Epithelial cell of prostate (primary cell): ENCODE measurements around the gene HHIPL1.
"Not testable (repeated sequence)": the region's sequence is repeated elsewhere in the genome, so short reads cannot be mapped to it uniquely, and the experiment has no call there.

Source experiments
- DNase-seq: peaks from one replicate; pipeline ENCODE4 v3.0.0-alpha.2; 2011; ENCODE audit warnings: low read depth, low spot score
- H3K27ac ChIP-seq: fragments of 450-650 bp; 2 replicates; pipeline ENCODE4 v1.5.1; 2017; ENCODE audit warnings: mild to moderate bottlenecking

The HHIPL1 gene

DNA sequence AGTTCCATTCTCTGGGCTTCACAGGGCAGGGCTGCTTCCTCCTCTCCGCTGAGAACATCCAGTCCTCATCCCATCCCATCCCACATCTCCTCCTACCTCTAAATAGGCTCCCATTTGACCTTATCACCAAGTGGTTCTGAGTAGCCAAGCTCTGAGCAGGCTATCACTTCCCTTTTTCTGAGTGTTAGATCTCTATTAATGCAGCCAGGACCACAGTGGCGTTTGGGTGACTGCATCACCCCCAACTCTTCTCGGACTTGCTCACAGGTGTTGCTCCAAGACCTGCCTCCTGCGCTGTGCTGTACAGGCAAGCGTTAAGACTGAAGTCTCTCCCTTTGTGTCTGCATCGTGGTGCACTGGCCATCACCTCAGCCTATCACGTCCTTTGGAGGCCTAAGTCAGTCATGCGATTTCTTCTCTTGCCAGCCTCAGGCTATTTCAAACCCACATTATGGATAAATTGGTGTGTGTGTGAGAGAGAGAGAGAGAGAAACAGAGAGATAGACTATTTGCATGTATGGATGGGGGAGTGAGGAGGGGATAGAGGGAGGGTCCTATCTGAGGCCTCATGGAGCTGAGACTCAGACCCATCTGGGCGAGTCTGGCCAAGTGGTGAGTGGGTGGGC is 12.4 kb upstream of the HHIPL1 start:
- no peak overlapping the region for H3K27ac ChIP-seq
- DNase-seq: no peak

DNA sequence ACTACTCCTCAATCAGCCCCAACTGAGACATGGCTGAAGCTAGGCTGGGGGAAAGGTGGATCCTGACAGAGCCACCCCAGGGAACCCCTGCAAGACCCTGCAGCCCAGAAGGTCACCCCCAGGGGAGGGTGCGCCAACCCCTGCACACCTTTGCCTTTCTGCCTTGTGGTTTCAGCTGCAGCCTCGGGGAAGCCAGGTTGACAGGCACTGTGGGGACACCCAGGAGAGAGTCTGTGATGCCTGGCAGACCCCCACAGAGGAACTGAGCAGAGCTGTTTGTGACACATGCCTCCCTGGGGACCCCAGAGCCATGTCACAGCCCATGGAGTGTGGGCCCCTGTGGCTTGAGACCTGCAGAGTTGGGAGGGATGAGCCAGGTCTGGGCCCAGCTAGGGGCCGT is 11.8 kb upstream of the HHIPL1 start:
- no peak for DNase-seq
- H3K27ac ChIP-seq: no peak overlapping the region

DNA sequence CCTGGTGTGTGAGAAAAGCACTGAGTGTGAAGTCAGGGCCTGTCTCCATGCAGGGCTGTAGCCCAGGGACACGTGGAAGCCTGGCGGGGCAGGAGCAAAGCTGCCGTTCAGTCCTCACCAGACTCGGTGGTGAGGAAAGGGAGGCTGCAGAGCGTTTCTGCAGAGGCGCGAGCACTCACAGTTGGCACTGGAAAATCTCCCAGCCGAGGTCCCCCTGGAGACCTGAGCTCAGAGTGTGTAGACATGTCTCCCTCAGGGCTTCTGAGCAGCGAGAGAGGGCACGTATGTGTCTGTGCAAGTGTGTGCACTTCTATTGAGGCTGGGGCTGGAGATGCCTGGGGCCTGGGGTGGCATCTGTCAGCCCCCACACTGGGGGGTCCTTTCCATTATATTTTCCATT is 11.0 kb upstream of the HHIPL1 start:
- DNase-seq: no peak
- H3K27ac ChIP-seq: no peak overlapping the region

DNA sequence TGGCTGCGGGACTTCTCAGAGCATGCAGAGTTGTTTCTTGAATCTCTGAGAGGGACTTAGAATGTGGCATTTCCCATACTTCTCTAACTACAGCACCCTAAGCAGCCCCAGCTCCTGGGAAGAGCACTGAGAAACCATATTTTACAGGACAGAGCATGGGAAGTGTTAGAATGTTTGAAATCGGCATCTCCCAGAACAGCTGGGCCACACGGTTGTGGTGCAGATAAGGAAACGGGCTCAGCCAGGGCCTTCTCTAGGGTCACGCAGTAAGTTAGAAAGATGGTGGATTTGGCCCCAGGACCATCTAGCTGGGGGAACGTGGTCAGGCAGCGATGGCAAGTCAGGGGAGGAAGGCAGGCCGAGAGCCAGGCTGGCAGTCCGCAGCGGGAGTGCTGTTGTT is 10.5 kb upstream of the HHIPL1 start:
- no peak overlapping the region for H3K27ac ChIP-seq
- no peak for DNase-seq

DNA sequence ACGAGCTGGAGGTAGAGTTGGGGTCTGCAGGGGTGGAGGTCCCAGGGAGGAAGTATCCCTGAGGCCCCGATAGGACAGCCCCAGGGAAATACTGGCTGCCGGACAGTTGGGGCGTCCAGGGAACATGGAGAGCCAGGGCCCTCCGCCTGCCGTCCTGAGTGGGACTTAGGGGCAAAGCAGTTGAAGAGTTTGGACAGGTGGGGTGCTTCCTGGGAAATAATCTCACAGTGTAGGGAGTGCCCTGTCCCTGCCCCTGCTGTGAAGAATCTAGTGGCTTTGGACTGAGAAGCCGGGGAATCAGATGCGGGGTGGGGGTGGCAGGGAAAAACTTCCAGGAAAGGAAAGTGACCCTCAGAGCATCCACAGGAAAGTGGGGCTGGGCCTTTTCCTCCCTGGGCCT is 9.8 kb upstream of the HHIPL1 start:
- no peak overlapping the region for H3K27ac ChIP-seq
- no peak for DNase-seq

DNA sequence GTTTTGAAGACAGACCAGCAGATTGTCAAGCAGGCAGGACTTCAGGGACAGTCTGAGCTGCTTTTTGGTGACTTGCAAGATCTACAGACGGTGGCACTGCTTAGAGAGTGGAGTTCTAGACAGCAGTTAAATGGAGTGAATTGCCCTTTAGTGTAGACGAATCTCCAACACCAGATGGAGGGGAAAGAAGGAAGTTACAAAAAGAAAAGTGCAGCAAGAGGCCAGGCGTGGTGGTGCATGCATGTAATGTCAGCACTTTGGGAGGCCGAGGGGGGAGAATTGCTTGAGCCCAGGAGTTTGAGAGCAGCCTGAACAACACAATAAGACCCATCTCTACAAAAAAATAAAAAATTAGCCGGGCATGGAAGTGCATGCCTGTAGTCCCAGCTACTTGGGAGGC is 8.4 kb upstream of the HHIPL1 start:
- DNase-seq: no peak
- no peak overlapping the region for H3K27ac ChIP-seq

DNA sequence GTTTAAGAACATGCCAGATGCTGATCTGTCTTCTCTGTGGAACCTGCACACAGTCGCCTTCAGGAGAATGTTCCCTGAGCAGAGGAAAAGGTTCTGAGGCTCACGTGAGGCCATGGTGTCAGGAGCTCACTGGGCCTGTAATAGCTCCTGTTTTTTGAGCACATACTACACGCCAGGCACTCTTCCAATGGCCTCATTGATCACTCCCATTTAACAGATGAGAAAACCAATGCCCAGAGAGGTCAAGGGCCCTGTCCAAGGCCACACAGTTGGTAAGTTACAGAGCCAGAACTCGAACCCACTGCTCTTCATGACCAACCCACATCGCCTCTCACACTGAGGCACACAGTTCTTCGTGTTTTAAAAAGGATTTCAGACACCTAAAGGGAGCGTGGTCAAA is 7.3 kb upstream of the HHIPL1 start:
- DNase-seq: no peak
- no peak overlapping the region for H3K27ac ChIP-seq

DNA sequence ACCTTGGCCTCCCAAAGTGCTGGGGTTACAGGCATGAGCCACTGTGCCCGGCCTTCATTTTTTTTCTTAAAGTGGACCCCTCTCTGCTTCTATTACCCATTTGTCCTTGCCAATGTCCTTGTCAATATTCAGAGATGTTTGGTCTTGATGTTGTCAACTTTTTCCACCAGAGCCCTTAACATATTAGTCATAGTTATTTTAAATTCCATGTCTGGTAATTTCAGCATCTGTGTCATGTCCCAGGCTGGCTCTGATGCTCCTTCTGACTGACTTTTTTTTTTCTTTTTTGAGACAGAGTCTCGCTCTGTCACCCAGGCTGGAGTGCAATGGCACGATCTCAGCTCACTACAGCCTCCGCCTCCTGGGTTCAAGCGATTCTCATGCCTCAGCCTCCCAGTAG is 2.2 kb upstream of the HHIPL1 start:
- H3K27ac ChIP-seq, DNase-seq: not testable (repeated sequence)

DNA sequence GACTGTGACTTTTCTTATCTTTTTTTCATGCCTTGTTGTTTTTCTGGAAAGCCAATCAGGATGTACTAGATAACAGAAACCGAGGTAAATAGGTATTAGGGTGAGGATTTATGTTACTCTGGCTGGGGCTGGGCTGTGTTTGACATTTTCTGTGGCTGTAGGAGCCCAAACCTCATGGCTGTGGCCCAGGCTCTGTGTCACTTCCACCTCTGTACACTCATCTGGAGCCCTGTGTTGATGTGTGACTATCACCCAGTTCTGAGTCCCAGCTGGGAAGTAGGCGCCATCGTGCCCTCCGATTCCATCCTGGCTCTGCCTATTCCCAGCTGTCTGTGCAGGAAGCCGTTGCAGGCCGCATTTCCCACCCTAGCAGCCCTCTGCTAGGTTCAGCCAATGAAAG is 1.6 kb upstream of the HHIPL1 start:
- H3K27ac ChIP-seq: no peak overlapping the region
- DNase-seq: no peak

DNA sequence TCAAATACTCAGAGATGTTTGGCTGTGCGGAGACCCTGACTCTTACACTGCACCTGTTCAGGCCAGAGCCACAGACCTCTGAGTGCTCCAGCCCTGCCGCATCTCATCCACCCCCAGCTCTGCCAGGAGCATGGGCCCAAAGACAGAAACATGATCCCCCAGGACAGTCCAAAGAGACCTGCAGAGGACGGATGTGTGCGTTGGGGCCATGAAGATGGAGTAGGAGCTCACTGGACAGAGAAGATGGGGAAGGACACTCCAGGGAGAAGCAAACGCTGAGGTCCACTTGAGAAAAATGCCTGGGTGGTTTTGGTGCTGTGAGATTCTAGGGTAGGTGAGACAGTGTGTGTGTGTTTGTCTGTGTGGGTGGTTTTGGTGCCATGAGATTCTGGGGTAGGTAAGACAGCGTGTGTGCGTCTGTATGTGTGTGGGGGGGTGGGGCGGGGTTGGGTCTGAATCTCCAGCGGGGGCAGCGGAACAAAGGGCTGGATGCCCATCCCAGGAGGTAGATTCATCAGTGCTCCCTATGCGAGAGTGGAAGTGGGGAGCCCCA is 818 bp upstream of the HHIPL1 start:
- no peak overlapping the region for H3K27ac ChIP-seq
- no peak for DNase-seq

DNA sequence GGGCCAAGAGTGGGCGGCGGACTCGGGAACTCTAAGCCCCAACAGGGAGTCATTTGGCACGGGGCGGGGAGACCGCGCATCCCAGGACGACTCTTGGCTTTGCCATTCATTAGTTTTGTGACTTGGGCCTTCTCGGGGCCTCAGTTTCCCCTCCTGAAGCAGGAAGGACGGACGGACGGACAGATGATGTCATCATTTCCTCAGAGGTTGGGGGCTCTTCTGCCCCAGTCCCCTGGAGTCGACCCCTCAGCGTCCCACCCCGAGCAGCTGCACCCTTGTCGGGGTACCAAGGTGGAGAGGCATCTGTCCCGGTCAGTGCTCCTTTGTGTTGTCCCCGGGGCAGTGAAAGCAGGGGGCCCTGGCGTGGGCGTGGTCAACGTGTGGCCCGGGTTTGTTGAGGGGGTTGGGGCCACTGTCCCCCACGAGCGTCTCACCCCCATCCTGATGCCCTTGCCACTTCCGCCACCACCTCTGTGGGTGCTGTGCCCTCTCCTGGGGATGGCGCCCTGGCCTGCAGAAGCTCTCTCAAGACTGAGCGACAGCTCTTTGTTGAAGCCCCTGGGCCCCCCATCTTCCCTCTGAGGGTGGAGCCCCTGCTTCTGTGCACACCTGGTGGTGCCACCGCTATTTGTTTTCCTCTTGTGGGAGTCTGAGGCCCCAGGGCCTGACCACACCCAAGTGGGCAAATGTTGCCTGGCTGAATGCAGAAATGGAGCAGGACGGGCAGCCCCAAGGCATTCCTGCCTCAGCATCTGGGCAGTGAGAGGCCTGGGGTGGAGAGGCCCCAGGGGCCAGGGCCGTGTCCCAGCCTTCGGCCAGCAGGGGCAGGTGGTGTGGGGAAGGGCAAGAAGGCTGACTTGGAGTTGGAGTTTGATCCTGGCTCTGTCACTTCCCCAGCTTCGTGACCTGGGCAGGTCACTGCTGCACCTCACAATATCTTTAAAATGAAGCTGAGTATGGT is 896 bp downstream of the HHIPL1 start:
- no peak overlapping the region for H3K27ac ChIP-seq
- DNase-seq: no peak

DNA sequence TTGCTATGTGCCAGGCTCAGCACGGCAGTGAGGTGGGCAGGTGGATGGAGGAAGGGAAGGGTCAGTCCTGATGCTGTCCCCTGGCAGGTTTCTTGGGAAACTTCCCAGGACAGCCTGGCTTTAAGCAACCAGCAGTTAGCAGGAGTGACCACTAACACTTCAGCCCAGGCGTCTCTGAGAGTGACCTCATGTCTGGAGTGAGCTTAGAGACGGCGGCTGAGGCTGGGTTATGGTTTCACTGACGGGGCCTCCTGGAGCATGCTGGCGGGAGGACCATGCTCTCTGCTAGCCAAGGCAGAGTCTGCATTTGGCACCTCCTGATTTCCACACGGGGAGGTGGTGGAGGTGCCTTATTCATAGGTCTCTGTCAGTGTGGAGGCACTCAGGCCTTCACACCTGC is 2.5 kb downstream of the HHIPL1 start:
- no peak for DNase-seq

DNA sequence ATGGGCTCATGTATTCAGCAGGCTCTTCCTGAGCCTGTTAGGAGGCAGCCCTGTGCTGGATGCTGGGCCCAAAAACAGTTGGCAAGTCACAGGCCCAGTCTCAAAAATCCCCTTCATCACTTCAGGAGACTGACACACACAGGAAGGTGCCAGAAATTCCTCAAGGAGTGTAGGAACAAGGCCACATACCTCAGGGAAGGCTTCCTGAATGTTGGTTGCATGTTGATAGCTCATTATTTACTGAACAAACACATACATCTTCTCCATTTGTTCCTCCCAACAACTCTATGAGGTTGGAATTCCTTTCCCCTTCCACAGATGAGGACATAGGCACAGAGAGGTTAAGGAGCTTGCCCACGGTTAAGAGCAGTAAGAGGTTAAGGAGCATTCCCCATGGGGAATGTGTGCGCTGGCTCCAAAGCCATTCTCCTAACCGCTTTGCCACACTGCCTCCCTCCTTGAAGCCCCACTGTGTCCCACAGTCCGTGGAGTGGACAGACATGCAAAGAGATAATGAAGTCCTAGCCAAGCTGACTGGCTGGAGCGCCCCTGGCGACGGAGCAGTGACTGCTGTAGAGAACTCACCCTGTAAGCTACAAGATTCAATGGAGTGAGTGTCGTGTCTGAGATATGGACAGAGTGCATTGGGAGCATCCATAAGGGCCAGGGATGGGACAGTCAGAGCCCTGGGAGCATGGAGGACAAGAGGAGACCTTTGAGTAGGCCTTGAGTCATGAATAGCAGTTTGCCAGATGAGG is 3.3 kb downstream of the HHIPL1 start:
- DNase-seq: no peak
- H3K27ac ChIP-seq: no peak overlapping the region

More for the DNA sequence above, 2.5 kb downstream of the HHIPL1 start:
- no peak overlapping the region for H3K27ac ChIP-seq

DNA sequence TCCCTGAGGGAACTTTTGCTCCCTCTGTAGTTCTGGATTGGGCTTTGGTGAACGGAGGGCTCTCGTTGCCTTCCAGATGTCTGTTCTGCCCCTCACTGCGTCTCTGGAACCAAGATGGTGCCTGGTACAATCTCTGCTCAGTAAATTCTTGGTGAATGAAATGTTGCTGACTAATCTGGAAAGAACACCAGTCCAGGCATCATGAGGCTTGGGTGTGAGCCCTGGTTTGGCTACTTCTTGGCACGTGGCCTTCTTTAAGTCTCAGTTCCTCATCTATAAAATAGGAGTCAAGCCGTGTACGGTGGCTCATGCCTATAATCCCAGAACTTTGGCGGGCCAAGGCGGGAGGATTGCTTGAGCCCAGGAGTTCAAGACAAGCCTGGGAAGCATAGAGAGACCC is 4.3 kb downstream of the HHIPL1 start:
- H3K27ac ChIP-seq: no peak overlapping the region
- DNase-seq: no peak

DNA sequence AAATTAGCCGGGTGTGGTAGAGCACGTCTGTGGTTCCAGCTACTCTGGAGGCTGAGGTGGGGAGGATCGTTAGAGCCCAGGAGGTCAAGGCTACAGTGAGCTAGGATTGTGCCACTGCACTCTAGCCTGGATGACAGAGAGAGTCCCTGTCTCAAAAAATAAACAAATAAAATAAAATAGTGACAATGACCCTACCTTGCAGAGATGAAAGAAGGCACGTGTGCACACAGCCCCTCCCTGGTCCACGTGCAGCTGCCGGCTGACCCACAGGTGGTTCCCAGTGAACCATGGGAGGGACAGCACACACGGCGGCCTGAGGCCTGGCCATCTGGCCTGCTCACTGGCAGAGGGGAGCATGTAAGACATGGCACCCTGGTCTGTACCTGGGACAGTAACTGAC is 4.7 kb downstream of the HHIPL1 start:
- DNase-seq: no peak
- H3K27ac ChIP-seq: no peak overlapping the region

DNA sequence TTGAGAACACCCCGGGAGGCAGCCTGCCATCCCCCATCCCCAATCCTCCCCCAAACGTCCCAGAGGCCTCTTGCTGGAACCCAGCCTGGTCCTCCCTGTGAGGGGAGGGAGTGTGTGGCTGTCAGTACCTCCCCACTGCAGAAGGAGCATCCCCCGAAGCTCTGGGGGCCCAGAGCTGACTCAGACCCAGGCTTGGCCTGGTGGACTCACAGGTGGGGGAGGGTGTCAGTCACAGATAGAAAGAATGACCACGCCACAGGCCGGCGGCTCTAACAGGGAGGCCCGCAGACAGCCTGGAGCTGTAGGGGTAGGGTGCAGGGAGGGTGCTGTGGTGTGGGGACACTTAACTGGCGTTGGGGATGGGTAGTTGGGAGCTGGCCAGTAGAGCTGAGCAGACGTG is 5.3 kb downstream of the HHIPL1 start:
- no peak overlapping the region for H3K27ac ChIP-seq
- no peak for DNase-seq

DNA sequence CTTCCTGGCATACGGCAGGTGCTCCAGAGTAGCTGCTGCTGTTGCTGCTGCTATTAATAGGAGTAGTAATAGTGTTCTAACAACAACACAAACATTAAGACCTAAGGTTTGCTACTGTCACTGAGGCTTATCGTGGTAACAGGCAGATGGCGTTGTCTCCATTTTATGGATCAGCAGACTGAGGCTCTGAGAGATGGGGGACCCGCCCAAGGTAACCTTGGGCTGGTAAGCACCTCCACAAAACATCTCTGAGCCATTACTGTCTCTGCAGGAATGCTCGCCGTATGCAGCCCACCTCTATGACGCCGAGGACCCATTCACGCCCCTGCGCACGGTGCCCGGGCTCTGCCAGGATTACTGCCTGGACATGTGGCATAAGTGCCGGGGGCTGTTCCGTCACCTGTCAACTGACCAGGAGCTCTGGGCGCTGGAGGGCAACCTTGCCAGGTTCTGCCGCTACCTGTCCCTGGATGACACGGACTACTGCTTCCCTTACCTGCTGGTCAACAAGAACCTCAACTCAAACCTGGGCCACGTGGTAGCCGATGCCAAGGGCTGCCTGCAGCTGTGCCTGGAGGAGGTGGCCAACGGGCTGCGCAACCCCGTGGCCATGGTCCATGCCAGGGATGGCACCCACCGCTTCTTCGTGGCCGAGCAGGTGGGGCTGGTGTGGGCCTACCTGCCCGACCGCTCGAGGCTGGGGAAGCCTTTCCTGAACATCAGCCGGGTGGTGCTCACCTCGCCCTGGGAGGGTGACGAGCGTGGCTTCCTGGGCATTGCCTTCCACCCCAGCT is 7.2 kb downstream of the HHIPL1 start:
- no peak overlapping the region for H3K27ac ChIP-seq
- DNase-seq: no peak

DNA sequence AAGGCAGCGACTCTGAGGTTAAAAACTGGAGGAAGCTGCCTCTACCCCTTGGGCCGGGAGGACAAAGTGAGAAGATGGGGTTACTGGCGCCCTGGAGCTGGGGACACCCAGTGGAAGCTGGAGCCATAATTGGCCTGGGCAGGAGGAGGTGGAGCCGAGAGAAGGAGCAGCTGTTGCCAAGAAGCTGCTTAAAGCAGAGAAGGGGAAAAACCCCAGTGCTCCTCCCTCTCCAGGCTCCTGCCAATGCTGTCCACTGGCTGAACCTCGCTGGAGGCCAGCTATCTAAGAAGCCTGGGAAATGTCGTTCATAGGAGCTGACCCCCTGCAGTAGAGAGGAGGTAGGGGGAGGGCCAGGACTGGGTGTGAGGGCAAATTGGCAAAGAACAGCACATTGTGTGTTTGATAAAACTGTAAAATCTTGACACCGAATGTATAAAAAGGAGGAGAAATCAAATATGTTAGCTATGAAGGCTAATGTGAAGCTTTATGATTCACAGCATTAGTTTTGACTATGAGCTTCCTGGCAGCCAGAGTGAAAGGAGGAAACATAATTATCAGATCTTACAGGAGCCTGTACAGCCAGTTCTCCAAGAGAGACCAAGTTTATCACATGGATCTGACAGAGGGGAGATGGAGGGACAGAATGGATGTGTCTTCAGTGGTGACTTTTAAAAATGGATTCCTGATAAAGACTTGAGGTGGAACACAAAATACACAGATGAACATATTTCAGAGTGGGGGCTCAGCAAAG is 9.5 kb downstream of the HHIPL1 start:
- no peak overlapping the region for H3K27ac ChIP-seq
- DNase-seq: no peak

DNA sequence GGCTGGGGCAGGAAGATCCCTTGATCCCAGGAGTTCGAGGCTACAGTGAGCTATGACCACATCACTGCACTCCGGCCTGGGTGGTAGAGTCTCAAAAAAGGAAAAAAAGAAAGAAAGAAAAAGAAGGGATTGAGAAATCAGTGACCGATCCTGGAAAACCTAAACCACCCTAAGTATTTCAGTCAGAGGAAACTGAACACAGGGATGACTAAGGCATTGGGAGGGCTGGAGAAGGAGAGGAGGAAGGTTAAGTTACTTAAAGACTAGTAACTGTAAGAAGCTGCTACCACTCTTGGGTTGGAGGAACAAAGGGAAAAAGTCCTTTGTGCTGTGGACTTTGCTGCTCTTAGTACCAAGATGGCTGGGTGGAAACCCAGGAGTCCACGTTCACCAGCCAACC is 10.6 kb downstream of the HHIPL1 start:
- DNase-seq: no peak
- no peak overlapping the region for H3K27ac ChIP-seq
